ENCODE data around the gene TTC21A. TPM values are rescaled to one million over a fixed set of nuclear protein-coding genes. Genes with fewer than 3 reads are reported as not detected.

The TTC21A gene
- total and polyA plus RNA-seq, 3 donors from 2014 or later = 74.3 to 266 (median 101) TPM

- H3K36me3 ChIP-seq (ENCODE audit: low read depth, missing control alignments) = no peaks in the 10 kb centered on the region
- H3K27ac ChIP-seq = no peak overlapping the region
- intact Hi-C loops (cut with DNase I; ENCODE audit: low total_unique reads) = no loop called here
- no peaks in the 10 kb centered on the region for H3K4me1 ChIP-seq
- no peak for DNase-seq
- TF ChIP-seq CTCF (IDR thresholded peaks at IDR 0.05) (no peak), POLR2A (IDR thresholded peaks at IDR 0.05) (no peak)
- 64 to 68% methylated on average over 5 of the region's 5 CpGs for WGBS, 2 donors
- H3K9me3 ChIP-seq = no peaks in the 10 kb centered on the region
- H3K27me3 ChIP-seq = no peaks in the 10 kb centered on the region
- H3K4me3 ChIP-seq = no peak overlapping the region
These were observed 11.6 kb downstream of the TTC21A start for GRCh38 chr3:39118931-39119660.

GRCh38 chr3:39121621-39122020 is 14.1 kb downstream of the TTC21A start:
- 87 to 90% methylated on average over 2 of the region's 2 CpGs for WGBS, 2 donors
- no peaks in the 10 kb centered on the region for H3K9me3 ChIP-seq
- H3K4me3 ChIP-seq = no peak overlapping the region
- no peak overlapping the region for H3K27ac ChIP-seq
- TF ChIP-seq CTCF (IDR thresholded peaks at IDR 0.05) (no peak), POLR2A (IDR thresholded peaks at IDR 0.05) (no peak)
- DNase-seq = no peak
- intact Hi-C loops (cut with DNase I; ENCODE audit: low total_unique reads) = loop anchor here (10.0 kb wide), 1 partner anchor 73 kb away; the partner anchor contains the start of gene XIRP1
- H3K27me3 ChIP-seq = no peaks in the 10 kb centered on the region
- H3K4me1 ChIP-seq = no peaks in the 10 kb centered on the region
- H3K36me3 ChIP-seq (ENCODE audit: low read depth, missing control alignments) = no peaks in the 10 kb centered on the region

- no peak for DNase-seq
- Histone ChIP-seq H3K4me1 (no peaks in the 10 kb centered on the region), H3K4me3 (no peak overlapping the region), H3K27ac (no peak overlapping the region), H3K27me3 (no peaks in the 10 kb centered on the region), H3K36me3 (ENCODE audit: low read depth, missing control alignments) (no peaks in the 10 kb centered on the region), H3K9me3 (no peaks in the 10 kb centered on the region)
- intact Hi-C loops (cut with DNase I; ENCODE audit: low total_unique reads) = loop anchor here (10.0 kb wide), 1 partner anchor 72 kb away; the partner anchor contains the start of gene XIRP1
- TF ChIP-seq POLR2A (IDR thresholded peaks at IDR 0.05) (no peak), CTCF (IDR thresholded peaks at IDR 0.05) (no peak)
- WGBS, 2 donors = 86 to 89% methylated on average over 1 of the region's 1 CpG
These were observed 15.3 kb downstream of the TTC21A start for GRCh38 chr3:39122813-39123212.

- intact Hi-C loops (cut with DNase I; ENCODE audit: low total_unique reads) = loop anchor here (5.0 to 10.0 kb wide), 2 partner anchors 70 to 162 kb away; partner anchors contain the start of gene XIRP1
- Histone ChIP-seq H3K4me1 (no peaks in the 10 kb centered on the region), H3K27me3 (no peaks in the 10 kb centered on the region), H3K36me3 (ENCODE audit: low read depth, missing control alignments) (no peaks in the 10 kb centered on the region), H3K4me3 (no peak overlapping the region), H3K9me3 (no peaks in the 10 kb centered on the region), H3K27ac (no peak overlapping the region)
- no peak for DNase-seq
- TF ChIP-seq POLR2A (IDR thresholded peaks at IDR 0.05) (no peak), CTCF (IDR thresholded peaks at IDR 0.05) (no peak)
- 75 to 91% methylated on average over 5 of the region's 5 CpGs for WGBS, 2 donors
These were observed 17.7 kb downstream of the TTC21A start for GRCh38 chr3:39124876-39125840.
